ENCODE data around the gene TNRC6C.

The TNRC6C gene

DNA sequence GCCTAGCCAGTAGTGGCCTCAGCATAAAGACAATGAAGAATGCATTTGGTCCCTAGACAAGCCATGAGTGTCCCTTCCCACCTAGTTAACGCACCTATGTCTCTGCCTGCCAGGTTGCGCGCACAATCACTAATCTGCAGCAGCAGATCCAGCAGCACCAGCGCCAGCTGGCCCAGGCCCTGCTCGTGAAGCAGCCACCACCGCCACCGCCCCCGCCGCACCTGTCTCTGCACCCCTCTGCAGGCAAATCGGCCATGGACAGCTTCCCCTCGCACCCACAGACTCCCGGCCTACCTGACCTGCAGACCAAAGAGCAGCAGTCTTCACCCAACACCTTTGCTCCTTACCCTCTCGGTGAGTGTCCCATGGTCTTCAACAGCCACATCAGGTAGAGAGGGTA lies 128.2 kb downstream of the TNRC6C start:
- DNase-seq (ENCODE audit: low spot score) = no peak

DNA sequence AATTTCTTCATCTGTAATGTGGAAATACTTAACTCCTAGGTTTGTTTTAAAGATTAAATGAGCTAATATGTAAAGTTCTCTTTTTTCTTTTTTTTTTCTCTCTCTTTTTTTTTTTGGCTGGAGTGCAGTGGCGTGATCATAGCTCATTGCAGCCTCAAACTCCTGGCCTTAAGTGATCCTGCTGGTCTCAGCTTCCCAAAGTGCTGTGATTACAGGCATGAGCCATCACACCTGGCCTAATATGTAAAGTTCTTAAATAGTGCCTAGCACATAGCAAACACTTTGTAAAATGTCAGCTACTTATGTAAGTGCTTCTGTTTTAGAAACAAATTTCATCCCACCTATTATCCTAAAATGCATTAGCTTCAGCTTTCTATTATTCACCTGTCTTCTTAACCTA lies 130.0 kb downstream of the TNRC6C start:
- no peak for DNase-seq (ENCODE audit: low spot score)

DNA sequence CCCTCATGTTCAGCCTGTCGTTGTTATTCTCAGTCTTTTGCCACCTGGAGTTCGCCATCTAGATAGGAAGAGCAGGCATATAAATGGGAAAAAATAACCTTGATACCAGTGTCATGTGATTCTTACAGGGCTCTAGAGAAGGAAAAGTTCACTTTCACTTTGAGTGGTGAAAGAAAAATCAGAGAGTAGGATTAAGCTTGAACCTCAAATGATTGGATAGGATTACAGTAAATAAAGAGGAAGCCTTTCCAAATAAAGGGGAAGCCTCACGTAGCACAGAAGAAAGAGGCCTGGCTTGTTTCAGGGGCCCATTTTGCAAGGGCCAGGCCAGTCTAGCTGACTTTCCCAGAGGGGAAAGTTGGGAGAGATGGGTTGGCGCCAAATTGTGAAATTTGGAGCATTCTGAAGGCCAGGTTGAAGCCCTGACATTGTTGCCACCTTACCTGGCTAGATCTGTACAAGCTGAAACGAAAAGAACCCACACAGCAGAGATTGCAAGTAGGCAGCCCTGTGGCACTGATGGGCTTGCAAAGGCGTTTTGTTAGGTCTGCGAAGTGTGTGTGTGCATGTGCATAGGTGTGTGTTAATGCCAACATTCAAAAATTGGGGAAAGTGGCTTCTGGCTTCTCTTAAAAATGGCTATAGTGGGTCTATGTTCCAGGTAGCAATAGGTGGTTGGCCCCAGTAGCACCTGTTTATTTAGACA lies 131.2 kb downstream of the TNRC6C start:
- DNase-seq (ENCODE audit: low spot score) = no peak

DNA sequence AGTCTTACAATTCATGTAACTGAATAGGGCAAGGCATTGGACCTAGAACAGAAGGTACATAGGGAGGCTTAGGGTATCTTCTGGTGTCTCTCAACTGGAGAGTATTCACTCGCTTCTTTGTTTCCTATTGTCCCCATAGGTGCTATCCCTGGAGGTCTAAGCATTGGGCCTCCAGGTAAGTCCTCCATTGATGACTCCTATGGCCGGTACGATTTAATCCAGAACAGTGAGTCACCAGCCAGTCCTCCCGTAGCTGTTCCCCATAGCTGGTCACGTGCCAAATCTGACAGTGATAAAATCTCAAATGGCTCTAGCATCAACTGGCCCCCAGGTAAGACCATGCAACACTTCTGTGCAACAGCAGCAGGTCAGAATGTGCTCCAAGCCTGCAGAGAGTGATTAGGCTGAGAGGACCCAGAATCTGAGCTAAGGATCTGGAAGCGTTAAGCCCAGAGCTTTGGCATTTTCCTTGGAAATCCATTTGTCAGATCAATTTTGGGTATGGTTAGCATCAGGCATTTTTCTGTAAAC lies 134.4 kb downstream of the TNRC6C start:
- DNase-seq (ENCODE audit: low spot score) = no peak

DNA sequence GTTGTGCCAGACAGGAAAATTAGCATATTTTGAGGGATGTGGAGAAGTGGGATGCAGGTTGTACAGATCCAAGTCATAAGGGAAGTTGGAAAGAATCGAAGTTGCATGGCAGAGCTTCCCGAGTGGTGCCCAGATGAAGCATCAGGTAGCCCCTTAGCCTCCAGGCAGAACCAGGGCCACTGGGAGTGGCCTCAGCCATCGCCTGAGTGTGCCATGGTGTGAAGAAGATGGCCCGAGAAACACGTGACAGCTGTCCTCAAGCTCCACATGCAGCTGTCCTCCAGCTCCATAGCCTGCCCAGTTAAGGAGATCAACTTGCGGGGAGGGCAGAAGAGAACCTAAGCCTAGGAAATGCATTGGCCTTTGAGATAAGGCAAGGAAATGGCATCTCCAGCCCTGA lies 136.5 kb downstream of the TNRC6C start:
- DNase-seq (ENCODE audit: low spot score) = no peak

DNA sequence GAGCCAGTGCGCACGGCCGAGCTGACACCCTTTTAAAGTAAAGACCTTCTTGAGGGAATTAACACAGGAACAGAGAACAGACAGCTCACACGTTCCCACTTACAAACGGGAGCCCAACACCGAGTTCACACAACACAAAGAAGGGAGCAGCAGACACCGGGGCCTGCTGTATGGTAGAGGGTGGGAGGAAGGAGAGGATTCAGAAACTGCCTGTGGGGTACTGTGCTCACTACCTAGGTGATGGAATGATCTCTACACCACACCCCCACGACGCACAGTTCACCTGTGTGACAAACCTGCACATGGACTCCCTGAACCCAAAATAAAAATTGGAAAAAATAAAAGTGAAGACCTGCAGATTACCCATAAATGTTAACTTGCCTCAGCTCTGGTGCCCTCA lies 137.6 kb downstream of the TNRC6C start:
- DNase-seq (ENCODE audit: low spot score) = no peak

DNA sequence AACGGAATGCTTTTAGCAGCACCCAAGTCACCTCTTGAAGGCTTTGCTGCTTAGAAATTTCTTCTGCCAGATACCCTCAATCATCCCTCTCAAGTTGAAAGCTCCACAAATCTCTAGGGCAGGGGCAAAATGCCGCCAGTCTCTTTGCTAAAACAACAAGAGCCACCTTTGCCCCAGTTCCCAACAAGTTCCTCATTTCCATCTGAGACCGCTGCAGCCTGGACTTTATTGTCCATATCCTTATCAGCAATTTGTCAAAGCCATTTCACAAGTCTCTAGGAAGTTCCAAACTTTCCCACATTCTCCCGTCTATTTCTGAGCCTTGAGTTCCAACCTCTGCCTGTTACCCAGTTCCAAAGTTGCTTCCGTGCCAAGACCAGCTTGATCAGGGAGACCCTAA lies 142.6 kb downstream of the TNRC6C start:
- DNase-seq (ENCODE audit: low spot score) = no peak

DNA sequence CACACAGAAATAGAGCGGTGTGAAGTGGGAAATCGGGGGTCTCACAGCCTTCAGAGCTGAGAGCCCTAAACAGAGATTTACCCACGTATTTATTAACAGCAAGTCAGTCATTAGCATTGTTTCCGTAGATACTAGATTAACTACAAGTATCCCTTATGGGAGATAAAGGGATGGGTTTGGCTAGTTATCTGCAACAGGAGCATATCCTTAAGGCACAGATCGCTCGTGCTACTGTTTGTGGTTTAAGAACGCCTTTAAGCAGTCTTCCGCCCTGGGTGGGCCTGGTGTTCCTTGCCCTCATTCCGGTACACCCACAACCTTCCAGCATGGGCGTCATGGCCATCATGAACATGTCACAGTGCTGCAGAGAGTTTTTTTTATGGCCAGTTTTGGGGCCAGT lies 143.0 kb downstream of the TNRC6C start:
- no peak for DNase-seq (ENCODE audit: low spot score)

DNA sequence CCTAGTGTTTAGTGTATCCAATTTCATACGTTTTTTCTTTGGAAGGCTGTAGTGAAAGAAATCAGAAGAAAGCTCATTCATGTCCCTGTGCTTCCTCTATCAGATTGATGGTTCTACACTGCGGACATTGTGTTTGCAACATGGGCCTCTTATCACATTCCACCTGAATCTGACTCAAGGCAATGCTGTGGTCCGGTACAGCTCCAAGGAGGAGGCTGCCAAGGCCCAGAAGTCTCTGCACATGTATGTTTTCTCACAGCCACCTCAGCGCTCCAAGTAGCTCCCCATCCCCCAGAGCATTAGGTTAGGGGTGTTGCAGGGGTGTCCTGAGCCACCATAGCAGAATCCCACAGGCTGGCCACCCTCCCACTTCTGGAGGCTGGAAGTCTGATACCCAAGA lies 144.8 kb downstream of the TNRC6C start:
- DNase-seq (ENCODE audit: low spot score) = no peak

DNA sequence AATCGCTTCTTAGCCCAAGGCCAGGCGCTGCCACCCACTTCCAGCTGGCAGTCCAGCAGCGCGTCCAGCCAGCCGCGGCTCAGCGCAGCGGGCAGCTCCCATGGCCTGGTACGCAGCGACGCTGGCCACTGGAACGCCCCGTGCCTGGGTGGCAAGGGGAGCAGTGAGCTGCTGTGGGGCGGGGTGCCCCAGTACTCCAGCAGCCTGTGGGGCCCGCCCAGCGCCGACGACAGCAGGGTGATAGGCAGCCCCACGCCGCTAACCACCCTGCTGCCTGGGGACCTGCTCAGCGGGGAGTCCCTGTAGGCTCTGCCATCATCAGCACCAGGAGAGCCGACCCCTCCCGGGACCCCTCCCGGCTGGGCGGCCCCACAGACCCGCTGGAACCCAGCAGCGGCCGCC lies 146.0 kb downstream of the TNRC6C start:
- DNase-seq (ENCODE audit: low spot score) = no peak

DNA sequence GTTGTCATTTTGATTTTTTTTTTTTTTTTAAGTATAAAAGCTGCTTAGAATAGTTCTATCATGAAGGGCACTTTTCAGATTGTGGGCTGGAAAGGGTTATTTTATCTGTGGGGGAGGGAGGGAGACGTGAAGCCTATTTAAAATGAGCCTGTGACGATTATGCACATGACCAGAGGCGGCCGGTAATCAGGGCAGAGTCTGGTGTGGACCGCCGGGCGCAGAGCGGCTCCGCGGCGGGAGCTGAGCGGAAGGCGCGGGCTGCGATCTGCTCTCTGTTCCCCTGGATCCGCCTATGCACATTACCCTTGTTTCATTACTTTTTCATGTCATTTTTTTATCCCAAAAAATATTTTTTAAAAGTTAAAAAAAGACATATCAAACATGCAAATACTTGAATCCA lies 146.6 kb downstream of the TNRC6C start:
- no peak for DNase-seq (ENCODE audit: low spot score)

DNA sequence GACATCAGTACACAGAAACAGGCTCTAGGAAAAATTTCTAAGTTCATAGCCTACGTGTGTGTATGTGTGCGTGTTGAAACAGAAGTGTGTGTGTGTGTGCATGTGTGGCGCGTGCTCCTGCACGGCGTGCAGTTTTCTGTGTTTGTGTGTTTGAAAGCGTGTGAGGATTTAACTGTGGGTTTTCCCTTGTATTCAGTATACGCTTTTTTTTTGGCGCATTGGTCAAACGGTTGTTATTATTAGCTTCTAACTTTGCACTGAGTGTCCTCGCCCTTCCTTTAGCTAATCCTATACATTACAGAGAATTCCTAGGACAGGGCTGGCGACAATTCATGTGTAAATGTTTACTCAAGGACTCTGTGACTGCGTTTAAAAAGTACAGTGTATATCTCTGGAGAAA lies 147.0 kb downstream of the TNRC6C start:
- DNase-seq (ENCODE audit: low spot score) = no peak

DNA sequence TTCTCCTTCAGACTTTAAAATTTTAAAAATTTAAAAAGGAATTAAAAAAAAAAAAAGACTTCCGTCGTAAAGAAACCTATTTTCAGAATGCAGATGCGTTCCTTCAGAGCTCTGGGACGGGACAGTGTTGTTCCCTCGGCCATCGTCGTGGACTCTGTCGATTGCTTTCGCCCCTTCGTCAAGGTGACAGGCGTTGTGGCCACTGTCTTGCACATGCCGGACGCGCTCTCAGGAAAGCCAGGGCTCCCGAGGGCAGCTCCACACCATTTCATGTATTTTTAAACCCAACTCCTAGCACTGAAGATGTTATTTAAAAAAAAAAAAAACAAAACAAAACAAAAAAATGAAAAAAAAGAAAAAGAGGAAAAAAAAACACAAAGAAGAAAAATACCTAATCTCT lies 147.7 kb downstream of the TNRC6C start:
- no peak for DNase-seq (ENCODE audit: low spot score)

DNA sequence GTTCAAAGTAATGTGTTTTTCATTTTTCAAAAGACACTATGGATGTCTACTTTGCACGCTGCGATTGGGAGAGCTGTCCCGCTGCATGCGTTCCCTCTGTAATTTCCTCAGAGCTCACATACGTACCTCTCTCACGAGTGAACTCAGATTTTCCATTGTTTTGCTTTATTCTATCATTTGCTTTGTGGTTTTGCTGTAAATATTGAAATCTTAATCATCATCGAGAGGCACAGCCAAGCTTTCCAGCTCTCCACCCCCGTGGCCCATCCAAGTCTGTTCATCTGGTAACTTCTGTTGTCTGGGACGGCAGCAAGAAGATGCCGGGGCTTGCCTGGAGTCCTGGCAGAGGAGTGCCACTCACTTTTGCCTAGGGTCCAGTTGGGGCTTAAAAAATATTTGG lies 149.0 kb downstream of the TNRC6C start:
- no peak for DNase-seq (ENCODE audit: low spot score)

DNA sequence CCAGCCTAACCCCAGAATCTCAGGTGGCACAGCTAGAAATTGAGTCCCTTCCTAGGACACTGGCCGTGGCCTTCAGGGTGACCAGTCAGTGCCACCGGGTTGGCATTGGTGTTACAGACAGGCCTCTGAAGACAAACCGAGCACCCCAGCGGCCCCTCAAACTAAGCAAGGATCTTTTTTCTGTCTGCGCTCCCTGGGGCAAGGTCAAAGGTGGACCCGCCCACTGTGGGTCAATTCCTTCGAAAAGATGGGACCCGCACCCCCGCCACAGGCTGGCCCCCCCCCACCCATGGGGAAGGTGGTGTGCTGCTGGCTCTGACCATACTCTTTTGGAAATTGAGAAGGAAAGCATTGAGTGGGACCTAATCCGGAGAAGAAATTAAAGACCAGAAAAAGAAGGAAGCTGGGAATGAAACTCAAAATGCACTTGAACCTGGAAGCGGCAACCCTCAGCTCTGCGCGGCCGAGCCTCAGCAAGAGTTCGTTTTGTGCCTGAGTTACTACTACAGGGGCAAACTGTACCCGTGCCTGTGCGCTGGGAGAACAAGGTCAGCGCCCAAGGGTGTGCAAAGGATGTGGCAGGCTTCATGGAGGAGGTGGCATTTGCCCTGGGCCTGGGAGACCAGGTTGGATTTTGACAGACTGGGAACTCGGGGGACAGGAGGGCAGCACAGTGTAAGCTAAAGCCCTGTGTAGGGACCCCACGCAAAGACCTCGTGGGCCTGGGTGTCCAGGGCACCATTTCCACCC lies 149.6 kb downstream of the TNRC6C start:
- DNase-seq (ENCODE audit: low spot score) = no peak

DNA sequence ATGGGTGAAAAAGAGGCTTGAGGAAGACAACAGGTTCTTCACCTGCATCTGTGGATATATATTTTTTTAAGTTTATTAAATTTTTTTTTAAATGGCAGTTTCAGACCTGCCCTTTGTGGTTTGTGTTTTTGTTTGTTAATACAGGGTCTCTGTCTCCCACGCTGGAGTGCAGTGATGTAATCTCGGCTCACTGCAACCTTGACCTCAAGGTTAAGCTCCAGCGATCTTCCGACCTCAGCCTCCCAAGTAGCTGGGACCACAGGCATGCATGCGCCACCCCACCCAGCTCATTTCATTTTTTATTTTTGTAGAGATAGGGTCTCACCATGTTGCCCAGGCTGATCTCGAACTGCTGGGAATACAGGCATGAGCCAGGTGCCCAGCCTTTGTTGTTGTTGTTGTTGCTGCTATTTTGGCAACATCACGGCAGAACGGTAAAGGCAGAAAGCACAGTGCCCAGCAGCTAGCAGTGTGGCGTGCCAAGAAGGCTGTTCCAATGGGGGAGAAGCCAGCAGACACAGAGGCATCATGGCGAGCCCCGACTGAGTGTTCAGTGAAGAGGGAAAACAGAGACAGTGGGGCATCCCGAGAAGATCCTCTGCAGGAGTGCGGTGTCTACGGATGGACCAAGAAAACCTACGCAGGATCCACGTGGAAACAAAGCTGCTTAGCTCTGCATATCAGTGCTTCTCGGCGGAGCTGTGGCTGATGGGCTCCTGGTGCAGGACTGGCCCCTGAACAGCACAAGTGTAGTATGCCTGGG lies 150.4 kb downstream of the TNRC6C start:
- DNase-seq (ENCODE audit: low spot score) = no peak

DNA sequence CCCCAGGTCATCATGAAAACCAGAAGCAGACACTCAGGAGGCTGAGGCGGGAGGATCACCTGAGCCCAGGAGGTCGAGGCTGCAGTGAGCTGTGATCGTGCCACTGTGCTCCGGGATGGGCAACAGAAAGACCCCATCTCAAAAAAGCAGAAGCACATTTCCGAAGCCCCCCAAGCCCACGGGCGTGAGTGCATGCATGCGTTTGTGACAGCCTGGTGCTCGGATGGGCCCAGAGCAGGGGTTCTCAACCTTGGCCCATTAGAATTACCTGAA lies 150.9 kb downstream of the TNRC6C start:
- no peak for DNase-seq (ENCODE audit: low spot score)

DNA sequence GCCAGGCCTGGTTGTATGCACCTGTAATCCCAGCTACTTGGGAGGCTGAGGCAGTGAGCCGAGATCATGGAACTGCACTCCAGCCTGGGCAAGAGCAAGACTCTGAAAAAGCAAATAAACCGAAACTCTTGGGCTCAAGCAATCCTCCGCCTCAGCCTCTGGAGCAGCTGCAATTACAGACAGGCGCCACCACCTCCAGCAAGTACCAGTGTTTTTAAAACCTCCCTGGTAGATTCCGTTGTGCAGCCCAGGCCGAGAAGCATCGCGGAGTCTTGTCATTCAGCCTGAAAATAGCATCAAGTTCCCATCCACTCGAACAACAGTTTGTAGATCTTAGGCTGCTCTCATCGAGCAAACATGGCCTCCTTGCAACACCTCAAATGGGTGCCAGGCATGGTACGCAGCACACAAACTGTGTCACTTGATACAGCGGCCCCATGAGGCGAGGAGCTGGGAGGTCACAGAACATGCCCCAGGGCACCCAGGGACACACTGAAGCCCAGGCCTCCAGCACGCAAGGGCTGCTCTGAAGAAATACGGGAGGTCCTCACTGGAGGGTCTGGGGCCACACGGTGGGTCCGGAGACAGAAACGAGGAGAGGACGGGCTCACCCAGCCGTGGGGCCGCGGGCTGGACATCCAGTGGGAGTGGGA lies 152.0 kb downstream of the TNRC6C start:
- DNase-seq (ENCODE audit: low spot score) = no peak

DNA sequence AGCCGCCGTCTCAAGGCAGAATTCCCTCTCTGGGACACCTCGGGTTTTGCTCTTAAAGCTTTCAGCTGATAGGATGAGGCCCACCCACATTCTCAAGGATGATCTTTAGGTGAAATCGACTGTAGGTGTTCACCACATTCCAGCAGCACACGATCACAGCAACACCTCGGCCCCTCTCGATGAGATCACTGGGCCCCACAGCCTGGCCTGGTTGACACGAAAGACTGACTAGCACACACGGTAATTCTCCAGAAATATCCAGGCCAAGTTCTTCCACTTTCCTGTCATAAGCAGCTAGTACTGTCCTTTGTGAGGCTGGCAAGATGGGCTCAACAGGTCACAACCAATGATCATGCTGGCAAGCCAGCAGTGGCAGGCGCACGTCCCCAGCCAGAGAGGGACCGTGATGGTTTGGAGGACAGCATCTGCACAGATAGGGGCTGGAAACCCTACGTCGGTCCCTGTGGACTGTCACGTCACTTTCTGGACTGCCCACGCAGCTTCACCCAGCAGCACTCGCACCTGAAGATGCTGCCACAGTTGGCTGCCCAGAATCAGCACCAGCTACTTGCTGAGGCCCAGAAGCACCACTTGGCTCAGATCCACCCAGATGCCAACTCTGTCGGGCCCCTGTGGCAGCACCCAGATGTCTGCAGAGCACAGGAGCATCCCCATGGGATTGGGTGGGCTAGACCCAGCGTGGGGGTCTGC lies 152.7 kb downstream of the TNRC6C start:
- no peak for DNase-seq (ENCODE audit: low spot score)

DNA sequence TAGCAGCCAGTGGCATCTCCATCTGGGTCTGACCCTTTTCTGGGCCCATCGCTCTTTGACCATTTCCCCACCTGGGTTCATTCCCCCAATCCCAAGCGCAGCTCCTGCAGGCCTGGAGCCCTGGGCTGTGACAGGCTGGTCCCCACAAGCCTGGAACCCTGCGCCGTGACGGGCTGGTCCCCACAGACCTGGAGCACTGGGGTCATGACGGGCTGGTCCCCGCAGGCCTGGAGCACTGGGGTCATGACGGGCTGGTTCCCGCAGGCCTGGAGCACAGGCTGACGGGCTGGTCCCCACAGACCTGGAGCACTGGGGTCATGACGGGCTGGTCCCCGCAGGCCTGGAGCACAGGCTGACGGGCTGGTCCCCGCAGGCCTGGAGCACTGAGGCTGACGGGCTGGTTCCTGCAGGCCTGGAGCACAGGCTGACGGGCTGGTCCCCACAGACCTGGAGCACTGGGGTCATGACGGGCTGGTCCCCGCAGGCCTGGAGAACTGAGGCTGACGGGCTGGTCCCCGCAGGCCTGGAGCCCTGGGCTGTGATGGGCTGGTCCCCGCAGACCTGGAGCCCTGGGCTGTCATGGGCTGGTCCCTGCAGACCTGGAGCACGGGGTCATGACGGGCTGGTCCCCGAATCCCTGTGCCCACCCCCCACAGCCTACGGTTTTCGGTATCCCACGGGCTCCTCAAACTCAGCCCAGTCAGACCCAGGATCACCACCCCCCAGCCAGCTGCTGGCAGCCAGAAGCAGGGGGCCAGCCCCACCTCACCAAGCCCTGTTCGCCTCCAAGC lies 153.4 kb downstream of the TNRC6C start:
- DNase-seq (ENCODE audit: low spot score) = no peak
